ENCODE results near the gene RDM1.
"Not testable (repeated sequence)": the region's sequence is repeated elsewhere in the genome, so short reads cannot be mapped to it uniquely, and the experiment has no call there.

The RDM1 gene

GRCh38 chr17:35898283-35899070, 32.1 kb downstream of the RDM1 start:
- peak; percentile 21 for DNase-seq (ENCODE audit: low read depth)

- not testable (repeated sequence) for DNase-seq (ENCODE audit: low read depth)
Measured at GRCh38 chr17:35897772-35898171, 32.8 kb downstream of the RDM1 start.

GRCh38 chr17:35895636-35896587, 34.7 kb downstream of the RDM1 start:
- DNase-seq (ENCODE audit: low read depth): no peak

GRCh38 chr17:35894206-35894605, 36.4 kb downstream of the RDM1 start:
- no peak for DNase-seq (ENCODE audit: low read depth)

- DNase-seq (ENCODE audit: low read depth): no peak
Measured at GRCh38 chr17:35893751-35894150, 36.8 kb downstream of the RDM1 start.

GRCh38 chr17:35892091-35893035, 38.2 kb downstream of the RDM1 start:
- DNase-seq (ENCODE audit: low read depth): peak; percentile 48

- DNase-seq (ENCODE audit: low read depth): no peak
Measured at GRCh38 chr17:35891269-35891668, 39.3 kb downstream of the RDM1 start.

GRCh38 chr17:35890774-35891155, 39.8 kb downstream of the RDM1 start:
- DNase-seq (ENCODE audit: low read depth): no peak

GRCh38 chr17:35889818-35890773, 40.5 kb downstream of the RDM1 start:
- no peak for DNase-seq (ENCODE audit: low read depth)

GRCh38 chr17:35889241-35889640, 41.3 kb downstream of the RDM1 start:
- no peak for DNase-seq (ENCODE audit: low read depth)

GRCh38 chr17:35879773-35880654, 50.6 kb downstream of the RDM1 start, which contains the start of gene CCL5:
Gene CCL5, minus strand, starts transcription at chr17:35880360.
- no peak for DNase-seq (ENCODE audit: low read depth)

- DNase-seq (ENCODE audit: low read depth): no peak
Measured at GRCh38 chr17:35878361-35878760, 52.2 kb downstream of the RDM1 start.

GRCh38 chr17:35877345-35878029, 53.1 kb downstream of the RDM1 start:
- no peak for DNase-seq (ENCODE audit: low read depth)

- DNase-seq (ENCODE audit: low read depth): no peak
Measured at GRCh38 chr17:35876534-35876933, 54.0 kb downstream of the RDM1 start.

GRCh38 chr17:35875800-35876139, 54.8 kb downstream of the RDM1 start:
- no peak for DNase-seq (ENCODE audit: low read depth)

GRCh38 chr17:35875072-35875799, 55.3 kb downstream of the RDM1 start:
- no peak for DNase-seq (ENCODE audit: low read depth)

- no peak for DNase-seq (ENCODE audit: low read depth)
Measured at GRCh38 chr17:35872196-35872980, 58.2 kb downstream of the RDM1 start.
